Measurements from ENCODE around the gene UBTD1. TPM values are rescaled to one million over a fixed set of nuclear protein-coding genes. Genes with fewer than 3 reads are reported as not detected.

UBTD1 gene
- total RNA-seq, 6 donors from 2014 or later, result 40.6 to 93.1 (median 67.3) TPM

DNA sequence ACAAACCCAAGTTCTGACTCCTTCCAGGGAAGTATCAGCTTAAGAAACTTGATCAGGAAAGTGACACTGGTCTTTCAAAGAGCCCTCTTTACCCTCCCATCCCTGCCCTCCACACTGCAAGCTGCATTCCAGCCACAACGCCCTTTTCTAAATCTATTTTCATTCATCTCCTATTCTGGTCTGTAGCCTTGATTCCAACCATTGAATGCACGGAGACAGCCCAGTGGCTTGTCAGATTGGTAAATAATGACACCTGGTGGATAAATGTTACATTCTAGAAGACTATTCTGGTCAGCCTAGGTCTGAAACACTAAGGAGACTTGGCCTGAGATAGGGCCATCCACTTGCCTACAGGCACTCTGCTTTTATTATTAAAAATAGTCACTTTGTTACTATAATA is 113.7 kb downstream of the UBTD1 start:
- Histone ChIP-seq H3K4me1 (no peaks in the 10 kb centered on the region), H3K9me3 (no peaks in the 10 kb centered on the region), H3K36me3 (peaks cover 0 to 2% (median 0%) of the 10 kb centered on the region in 4 donors), H3K4me3 (no peak overlapping the region), H3K27ac (no peak overlapping the region), H3K27me3 (no peaks in the 10 kb centered on the region)
- TF ChIP-seq, protein P1, sequence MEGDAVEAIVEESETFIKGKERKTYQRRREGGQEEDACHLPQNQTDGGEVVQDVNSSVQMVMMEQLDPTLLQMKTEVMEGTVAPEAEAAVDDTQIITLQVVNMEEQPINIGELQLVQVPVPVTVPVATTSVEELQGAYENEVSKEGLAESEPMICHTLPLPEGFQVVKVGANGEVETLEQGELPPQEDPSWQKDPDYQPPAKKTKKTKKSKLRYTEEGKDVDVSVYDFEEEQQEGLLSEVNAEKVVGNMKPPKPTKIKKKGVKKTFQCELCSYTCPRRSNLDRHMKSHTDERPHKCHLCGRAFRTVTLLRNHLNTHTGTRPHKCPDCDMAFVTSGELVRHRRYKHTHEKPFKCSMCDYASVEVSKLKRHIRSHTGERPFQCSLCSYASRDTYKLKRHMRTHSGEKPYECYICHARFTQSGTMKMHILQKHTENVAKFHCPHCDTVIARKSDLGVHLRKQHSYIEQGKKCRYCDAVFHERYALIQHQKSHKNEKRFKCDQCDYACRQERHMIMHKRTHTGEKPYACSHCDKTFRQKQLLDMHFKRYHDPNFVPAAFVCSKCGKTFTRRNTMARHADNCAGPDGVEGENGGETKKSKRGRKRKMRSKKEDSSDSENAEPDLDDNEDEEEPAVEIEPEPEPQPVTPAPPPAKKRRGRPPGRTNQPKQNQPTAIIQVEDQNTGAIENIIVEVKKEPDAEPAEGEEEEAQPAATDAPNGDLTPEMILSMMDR (IDR thresholded peaks at IDR 0.05), result peak in 5 of 6 experiments; percentile 17 to 59 (median 25)
- TF ChIP-seq POLR2A (IDR thresholded peaks at IDR 0.05), result no peak
- no peak for TF ChIP-seq POLR2AphosphoS5 (IDR thresholded peaks at IDR 0.05)
- TF ChIP-seq EP300 (IDR thresholded peaks at IDR 0.05), result no peak
- ATAC-seq (ENCODE audit: low FRiP score in 2 of 2) (peak in 1 of 2 donors; percentile 85), DNase-seq (peak in 1 of 2 donors; percentile 26)
- WGBS, 2 donors, result 27 to 51% methylated on average over 2 of the region's 2 CpGs

DNA sequence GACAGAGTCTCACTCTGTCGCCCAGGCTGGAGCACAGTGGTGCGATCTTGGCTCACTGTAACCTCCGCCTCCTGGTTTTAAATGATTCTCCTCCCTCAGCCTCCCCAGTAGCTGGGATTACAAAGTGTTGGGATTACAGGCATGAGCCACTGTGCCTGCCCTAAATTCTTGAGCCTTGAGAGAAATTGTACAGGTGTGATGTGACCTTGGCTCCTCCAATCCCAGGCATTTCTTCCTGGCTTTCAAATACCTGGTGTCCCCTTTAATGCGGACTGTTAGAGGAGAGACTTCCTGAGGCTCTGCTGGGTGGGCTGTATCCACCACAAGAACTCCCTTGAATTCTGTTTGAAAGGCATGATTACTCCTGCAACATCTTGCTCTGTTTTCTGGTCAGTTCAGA is 119.6 kb downstream of the UBTD1 start:
- 98 to 99% methylated on average over 4 of the region's 4 CpGs for WGBS, 2 donors
- no peak overlapping the region for H3K4me3 ChIP-seq
- DNase-seq (no peak), ATAC-seq (ENCODE audit: low FRiP score in 2 of 2) (no peak)
- no peaks in the 10 kb centered on the region for H3K4me1 ChIP-seq
- no peak for TF ChIP-seq EP300 (IDR thresholded peaks at IDR 0.05)
- H3K9me3 ChIP-seq, result no peaks in the 10 kb centered on the region
- peaks cover 0 to 2% (median 0%) of the 10 kb centered on the region in 4 donors for H3K36me3 ChIP-seq
- no peaks in the 10 kb centered on the region for H3K27me3 ChIP-seq
- H3K27ac ChIP-seq, result no peak overlapping the region

DNA sequence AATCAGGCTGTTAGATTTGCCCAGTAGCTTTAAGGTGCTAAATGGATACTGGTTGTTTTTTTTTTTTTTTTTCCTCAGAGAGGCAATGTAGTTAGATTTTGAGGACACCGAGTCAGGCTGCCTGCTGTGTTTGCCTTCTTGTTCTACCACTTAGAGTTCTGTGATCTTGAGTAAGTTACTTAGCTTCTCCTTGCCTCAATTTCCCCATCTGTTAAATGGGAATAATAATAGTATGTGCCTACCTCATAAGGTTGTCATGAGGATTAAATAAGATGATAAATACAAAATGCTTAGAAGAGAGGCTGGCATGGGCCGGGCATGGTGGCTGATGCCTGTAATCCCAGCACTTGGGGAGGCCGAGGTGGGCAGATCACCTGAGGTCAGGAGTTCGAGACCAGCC is 120.0 kb downstream of the UBTD1 start:
- Histone ChIP-seq H3K27ac (no peak overlapping the region), H3K27me3 (no peaks in the 10 kb centered on the region), H3K9me3 (no peaks in the 10 kb centered on the region), H3K4me1 (no peaks in the 10 kb centered on the region), H3K4me3 (no peak overlapping the region), H3K36me3 (peaks cover 0 to 2% (median 0%) of the 10 kb centered on the region in 4 donors)
- ATAC-seq (ENCODE audit: low FRiP score in 2 of 2), result no peak
- DNase-seq, result no peak
- 95 to 98% methylated on average over 4 of the region's 4 CpGs for WGBS, 2 donors
- no peak for TF ChIP-seq POLR2AphosphoS5 (IDR thresholded peaks at IDR 0.05)
- TF ChIP-seq, protein P1 (IDR thresholded peaks at IDR 0.05), result no peak
- TF ChIP-seq EP300 (IDR thresholded peaks at IDR 0.05), result no peak
- TF ChIP-seq POLR2A (IDR thresholded peaks at IDR 0.05), result no peak

Other genes with a start within 250 kb of the UBTD1 start
- 10 to 100 TPM in 3 of 6 donors, 1 to 10 TPM in 3; 3.8 to 19.9 (median 10.9) TPM for gene ARHGAP19, start 206.3 kb upstream of the UBTD1 start, total RNA-seq
- 10 to 100 TPM in 5 of 6 donors, 1 to 10 TPM in 1; 8.9 to 20.2 (median 15.4) TPM for gene FRAT1, start 179.7 kb upstream of the UBTD1 start, total RNA-seq
- 10 to 100 TPM; 19.0 to 33.3 (median 29.5) TPM for gene FRAT2, start 164.2 kb upstream of the UBTD1 start, total RNA-seq
- gene RRP12, start 97.6 kb upstream of the UBTD1 start, total RNA-seq, result 10 to 100 TPM; 20.4 to 38.2 (median 28.9) TPM
- gene PGAM1, start 72.7 kb upstream of the UBTD1 start, total RNA-seq, result 100 to 1,000 TPM in 5 of 6 donors, 10 to 100 TPM in 1; 55.5 to 184 (median 137) TPM
- gene EXOSC1, start 52.9 kb upstream of the UBTD1 start, total RNA-seq, result 10 to 100 TPM; 19.5 to 30.4 (median 28.1) TPM
- 10 to 100 TPM; 40.0 to 84.7 (median 60.1) TPM for gene ZDHHC16, start 52.7 kb upstream of the UBTD1 start, total RNA-seq
- gene MMS19, start 502 bp upstream of the UBTD1 start, total RNA-seq, result 100 to 1,000 TPM in 1 of 6 donors, 10 to 100 TPM in 5; 62.5 to 148 (median 77.0) TPM
- gene ANKRD2, start 73.9 kb downstream of the UBTD1 start, total RNA-seq, result 1 to 10 TPM in 3 of 6 donors, under 1 TPM in 2, not detected in 1; 0.67 to 2.4 (median 1.1) TPM
- 1 to 10 TPM in 5 of 6 donors, under 1 TPM in 1; 0.39 to 4.2 (median 1.9) TPM for gene HOGA1, start 85.5 kb downstream of the UBTD1 start, total RNA-seq
- 1 to 10 TPM in 1 of 6 donors, under 1 TPM in 1, not detected in 4; 0.20 to 7.3 TPM for gene C10orf62, start 90.8 kb downstream of the UBTD1 start, total RNA-seq
- 1 to 10 TPM; 1.3 to 7.7 (median 3.2) TPM for gene MORN4, start 134.6 kb downstream of the UBTD1 start, total RNA-seq
- gene PI4K2A, start 141.7 kb downstream of the UBTD1 start, total RNA-seq, result 10 to 100 TPM; 22.0 to 34.4 (median 28.6) TPM
- gene AVPI1, start 188.3 kb downstream of the UBTD1 start, total RNA-seq, result 10 to 100 TPM; 25.2 to 62.5 (median 45.0) TPM
- 10 to 100 TPM; 18.2 to 62.7 (median 31.8) TPM for gene MARVELD1, start 214.8 kb downstream of the UBTD1 start, total RNA-seq
- 10 to 100 TPM; 20.5 to 51.3 (median 26.4) TPM for gene ZFYVE27, start 238.2 kb downstream of the UBTD1 start, total RNA-seq